Measurements from ENCODE around the gene SMPDL3B.

DNA sequence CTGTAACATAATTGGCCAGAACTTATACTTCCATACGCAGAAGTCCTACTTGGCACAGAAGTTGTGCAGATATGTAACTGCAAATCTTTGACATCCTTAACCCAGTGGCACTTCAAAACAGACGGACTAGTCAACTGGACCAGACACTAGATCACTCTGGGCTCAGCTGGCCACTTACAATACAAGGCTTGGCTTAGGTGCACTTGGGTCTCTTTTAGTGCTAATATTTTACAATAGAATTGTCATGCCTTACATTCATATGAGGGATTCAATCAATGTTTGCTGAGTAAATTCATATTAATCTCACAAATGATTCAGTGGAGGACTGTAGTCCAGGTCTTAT is 45.0 kb downstream of the SMPDL3B start:
- TF ChIP-seq, protein P1, sequence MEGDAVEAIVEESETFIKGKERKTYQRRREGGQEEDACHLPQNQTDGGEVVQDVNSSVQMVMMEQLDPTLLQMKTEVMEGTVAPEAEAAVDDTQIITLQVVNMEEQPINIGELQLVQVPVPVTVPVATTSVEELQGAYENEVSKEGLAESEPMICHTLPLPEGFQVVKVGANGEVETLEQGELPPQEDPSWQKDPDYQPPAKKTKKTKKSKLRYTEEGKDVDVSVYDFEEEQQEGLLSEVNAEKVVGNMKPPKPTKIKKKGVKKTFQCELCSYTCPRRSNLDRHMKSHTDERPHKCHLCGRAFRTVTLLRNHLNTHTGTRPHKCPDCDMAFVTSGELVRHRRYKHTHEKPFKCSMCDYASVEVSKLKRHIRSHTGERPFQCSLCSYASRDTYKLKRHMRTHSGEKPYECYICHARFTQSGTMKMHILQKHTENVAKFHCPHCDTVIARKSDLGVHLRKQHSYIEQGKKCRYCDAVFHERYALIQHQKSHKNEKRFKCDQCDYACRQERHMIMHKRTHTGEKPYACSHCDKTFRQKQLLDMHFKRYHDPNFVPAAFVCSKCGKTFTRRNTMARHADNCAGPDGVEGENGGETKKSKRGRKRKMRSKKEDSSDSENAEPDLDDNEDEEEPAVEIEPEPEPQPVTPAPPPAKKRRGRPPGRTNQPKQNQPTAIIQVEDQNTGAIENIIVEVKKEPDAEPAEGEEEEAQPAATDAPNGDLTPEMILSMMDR (IDR thresholded peaks at IDR 0.05): no peak
- no peak for TF ChIP-seq POLR2A (IDR thresholded peaks at IDR 0.05)

Data from adrenal gland (tissue), 5 donors.